PC-9 (cell line): Measurements from ENCODE around the gene PPARA.

ENCODE experiments used
- EZH2 ChIP-seq: fragments of 200-600 bp; sonication (generic); IDR thresholded peaks from 2 replicates; pipeline ENCODE4 v1.8.0; 2017; ENCODE audit warnings: antibody characterized with exemption, low read depth
- TF ChIP-seq, protein P1 (sequence below): fragments of 200-600 bp; sonication (generic); conservative IDR thresholded peaks from 2 replicates; pipeline ENCODE4 v1.6.1; 2017; ENCODE audit warnings: mixed run types, antibody characterized with exemption, mild to moderate bottlenecking, moderate library complexity

DNA sequence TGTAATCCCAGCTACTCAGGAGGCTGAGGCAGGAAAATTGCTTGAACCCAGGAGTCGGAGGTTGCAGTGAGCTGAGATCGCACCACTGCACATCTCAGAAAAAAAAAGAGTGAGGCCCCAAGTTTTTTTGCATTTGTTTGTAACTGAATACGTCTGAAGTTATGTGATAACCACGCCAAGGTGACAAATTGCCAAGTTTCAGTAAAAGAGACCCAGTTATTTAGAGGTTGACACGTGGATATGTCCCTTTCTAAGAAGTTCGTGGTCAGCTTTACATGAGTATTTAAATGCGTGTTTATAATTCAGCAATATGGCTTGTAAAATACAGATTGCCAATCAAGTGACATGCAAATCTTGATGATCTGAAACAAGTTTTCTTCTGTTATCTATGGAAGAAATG lies 8.0 kb downstream of the PPARA start:
- TF ChIP-seq, protein P1, sequence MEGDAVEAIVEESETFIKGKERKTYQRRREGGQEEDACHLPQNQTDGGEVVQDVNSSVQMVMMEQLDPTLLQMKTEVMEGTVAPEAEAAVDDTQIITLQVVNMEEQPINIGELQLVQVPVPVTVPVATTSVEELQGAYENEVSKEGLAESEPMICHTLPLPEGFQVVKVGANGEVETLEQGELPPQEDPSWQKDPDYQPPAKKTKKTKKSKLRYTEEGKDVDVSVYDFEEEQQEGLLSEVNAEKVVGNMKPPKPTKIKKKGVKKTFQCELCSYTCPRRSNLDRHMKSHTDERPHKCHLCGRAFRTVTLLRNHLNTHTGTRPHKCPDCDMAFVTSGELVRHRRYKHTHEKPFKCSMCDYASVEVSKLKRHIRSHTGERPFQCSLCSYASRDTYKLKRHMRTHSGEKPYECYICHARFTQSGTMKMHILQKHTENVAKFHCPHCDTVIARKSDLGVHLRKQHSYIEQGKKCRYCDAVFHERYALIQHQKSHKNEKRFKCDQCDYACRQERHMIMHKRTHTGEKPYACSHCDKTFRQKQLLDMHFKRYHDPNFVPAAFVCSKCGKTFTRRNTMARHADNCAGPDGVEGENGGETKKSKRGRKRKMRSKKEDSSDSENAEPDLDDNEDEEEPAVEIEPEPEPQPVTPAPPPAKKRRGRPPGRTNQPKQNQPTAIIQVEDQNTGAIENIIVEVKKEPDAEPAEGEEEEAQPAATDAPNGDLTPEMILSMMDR, result no peak
- TF ChIP-seq EZH2, result no peak
